HG03045 (cell line): ENCODE data around the gene IL19.

Source experiments
- ATAC-seq: cut with Tn5 transposase; IDR thresholded peaks from one replicate; pipeline ENCODE4 v1.9.1; 2021; ENCODE audit warnings: mild to moderate bottlenecking, moderate library complexity; ENCODE audit not compliant: unreplicated experiment

Gene IL19

GRCh38 chr1:206828765-206829164, 58.2 kb downstream of the IL19 start:
- no peak for ATAC-seq

GRCh38 chr1:206829282-206829681, 58.7 kb downstream of the IL19 start:
- no peak for ATAC-seq

GRCh38 chr1:206829875-206830274, 59.3 kb downstream of the IL19 start:
- no peak for ATAC-seq

- ATAC-seq, result no peak
Measured at GRCh38 chr1:206831650-206832049, 61.1 kb downstream of the IL19 start.

- no peak for ATAC-seq
Measured at GRCh38 chr1:206832352-206832880, 61.8 kb downstream of the IL19 start.

- no peak for ATAC-seq
Measured at GRCh38 chr1:206833106-206833680, 62.6 kb downstream of the IL19 start.

- no peak for ATAC-seq
Measured at GRCh38 chr1:206833801-206834200, 63.2 kb downstream of the IL19 start.

- no peak for ATAC-seq
Measured at GRCh38 chr1:206834217-206834616, 63.6 kb downstream of the IL19 start.

- ATAC-seq, result no peak
Measured at GRCh38 chr1:206834711-206835110, 64.1 kb downstream of the IL19 start.

GRCh38 chr1:206835186-206835585, 64.6 kb downstream of the IL19 start:
- no peak for ATAC-seq

GRCh38 chr1:206836111-206836510, 65.5 kb downstream of the IL19 start:
- ATAC-seq, result no peak

GRCh38 chr1:206839006-206839560, 68.5 kb downstream of the IL19 start:
- ATAC-seq, result no peak

- no peak for ATAC-seq
Measured at GRCh38 chr1:206839857-206840256, 69.3 kb downstream of the IL19 start.

GRCh38 chr1:206841609-206842323, 71.2 kb downstream of the IL19 start:
- no peak for ATAC-seq

- ATAC-seq, result no peak
Measured at GRCh38 chr1:206842854-206843253, 72.3 kb downstream of the IL19 start.

GRCh38 chr1:206843626-206844025, 73.1 kb downstream of the IL19 start:
- no peak for ATAC-seq

GRCh38 chr1:206846487-206846886, 75.9 kb downstream of the IL19 start:
- no peak for ATAC-seq

- ATAC-seq, result no peak
Measured at GRCh38 chr1:206847337-206847834, 76.8 kb downstream of the IL19 start.

GRCh38 chr1:206847946-206848345, 77.4 kb downstream of the IL19 start:
- ATAC-seq, result no peak

- ATAC-seq, result no peak
Measured at GRCh38 chr1:206850401-206850800, 79.8 kb downstream of the IL19 start.

- ATAC-seq, result no peak
Measured at GRCh38 chr1:206851341-206852010, 80.9 kb downstream of the IL19 start.
